Effector CD4-positive, alpha-beta T cell (primary cell): ENCODE data around the gene SLC38A1.
"Not testable (repeated sequence)": the region's sequence is repeated elsewhere in the genome, so short reads cannot be mapped to it uniquely, and the experiment has no call there.

Experiments used
- DNase-seq: peaks from one replicate; pipeline ENCODE4 v3.0.0-alpha.2; 2020

Gene SLC38A1

GRCh38 chr12:46263140-46264016 is 5.5 kb downstream of the SLC38A1 start:
- DNase-seq: no peak

- DNase-seq: no peak
These were observed 7.2 kb downstream of the SLC38A1 start for GRCh38 chr12:46261646-46262045.

- no peak for DNase-seq
These were observed 7.8 kb downstream of the SLC38A1 start for GRCh38 chr12:46260913-46261476.

- no peak for DNase-seq
These were observed 8.5 kb downstream of the SLC38A1 start for GRCh38 chr12:46260124-46260912.

- no peak for DNase-seq
These were observed 9.1 kb downstream of the SLC38A1 start for GRCh38 chr12:46259713-46260112.

- DNase-seq: no peak
These were observed 9.8 kb downstream of the SLC38A1 start for GRCh38 chr12:46259071-46259470.

GRCh38 chr12:46258129-46258528 is 10.7 kb downstream of the SLC38A1 start:
- no peak for DNase-seq

- DNase-seq: no peak
These were observed 11.9 kb downstream of the SLC38A1 start for GRCh38 chr12:46256942-46257341.

- no peak for DNase-seq
These were observed 15.2 kb downstream of the SLC38A1 start for GRCh38 chr12:46253544-46254162.

GRCh38 chr12:46251994-46252393 is 16.8 kb downstream of the SLC38A1 start:
- not testable (repeated sequence) for DNase-seq

- not testable (repeated sequence) for DNase-seq
These were observed 18.9 kb downstream of the SLC38A1 start for GRCh38 chr12:46249960-46250359.

- DNase-seq: peak; percentile 7
These were observed 22.7 kb downstream of the SLC38A1 start for GRCh38 chr12:46246021-46246700.

- DNase-seq: no peak
These were observed 23.8 kb downstream of the SLC38A1 start for GRCh38 chr12:46244997-46245396.

- DNase-seq: no peak
These were observed 24.4 kb downstream of the SLC38A1 start for GRCh38 chr12:46244273-46244915.

- DNase-seq: no peak
These were observed 26.3 kb downstream of the SLC38A1 start for GRCh38 chr12:46242569-46242968.

- no peak for DNase-seq
These were observed 28.4 kb downstream of the SLC38A1 start for GRCh38 chr12:46240436-46240835.

- no peak for DNase-seq
These were observed 30.0 kb downstream of the SLC38A1 start for GRCh38 chr12:46238821-46239220.

GRCh38 chr12:46237371-46238045 is 31.3 kb downstream of the SLC38A1 start:
- no peak for DNase-seq

- DNase-seq: no peak
These were observed 34.8 kb downstream of the SLC38A1 start for GRCh38 chr12:46234000-46234399.

GRCh38 chr12:46233423-46233822 is 35.4 kb downstream of the SLC38A1 start:
- DNase-seq: no peak

GRCh38 chr12:46230983-46231382 is 37.9 kb downstream of the SLC38A1 start:
- DNase-seq: no peak
